Fibroblast of skin of scalp (primary cell): ENCODE measurements around the gene GARIN1A. TPM values are rescaled to one million over a fixed set of nuclear protein-coding genes. Genes with fewer than 3 reads are reported as not detected.
A peak's percentile ranks its signal among the peaks of the same experiment; 100 is the strongest.
"Not testable (repeated sequence)": the region's sequence is repeated elsewhere in the genome, so short reads cannot be mapped to it uniquely, and the experiment has no call there.

ENCODE experiments used
- DNase-seq: peaks from one replicate; pipeline ENCODE4 v3.0.0-alpha.2; 2013
- polyA plus RNA-seq, 2 experiments: library from polyadenylated mRNA; unstranded; fragments of 120-200 nt; gene quantifications; one replicate each; pipeline ENCODE4 v1.2.1, GENCODE V29; 2013; ENCODE audit not compliant: insufficient read length in 2 of 2

Gene GARIN1A
- polyA plus RNA-seq (2013, experiment 1 of 2; ENCODE audit: insufficient read length), result 0.87 TPM
- polyA plus RNA-seq (2013, experiment 2 of 2; ENCODE audit: insufficient read length), result 1.4 TPM

DNA sequence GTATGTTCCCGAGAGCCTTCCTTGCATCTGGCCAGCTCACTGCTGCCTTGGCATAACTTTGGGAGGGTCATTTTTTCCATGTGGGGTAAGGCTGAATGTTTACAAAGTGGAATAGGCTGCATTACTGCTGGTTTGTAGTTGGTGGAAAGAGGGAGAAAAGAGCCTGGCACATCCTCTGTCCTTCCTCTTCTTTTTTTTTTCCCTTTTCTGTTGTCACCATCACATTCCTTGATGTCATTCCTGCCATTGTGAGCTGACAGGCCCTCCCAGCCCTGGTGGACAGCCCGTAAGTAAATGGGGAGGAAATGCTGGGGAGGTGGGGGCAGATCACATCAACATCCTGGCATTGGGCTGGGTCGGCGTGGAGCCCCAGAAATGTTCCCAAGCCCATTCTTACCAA, at the start of gene GARIN1A:
TSS of gene GARIN1A (plus strand) at position 301 of the 400 bp plus-strand sequence. CDS start 106 bp downstream, outside the sequence.
- no peak for DNase-seq

DNA sequence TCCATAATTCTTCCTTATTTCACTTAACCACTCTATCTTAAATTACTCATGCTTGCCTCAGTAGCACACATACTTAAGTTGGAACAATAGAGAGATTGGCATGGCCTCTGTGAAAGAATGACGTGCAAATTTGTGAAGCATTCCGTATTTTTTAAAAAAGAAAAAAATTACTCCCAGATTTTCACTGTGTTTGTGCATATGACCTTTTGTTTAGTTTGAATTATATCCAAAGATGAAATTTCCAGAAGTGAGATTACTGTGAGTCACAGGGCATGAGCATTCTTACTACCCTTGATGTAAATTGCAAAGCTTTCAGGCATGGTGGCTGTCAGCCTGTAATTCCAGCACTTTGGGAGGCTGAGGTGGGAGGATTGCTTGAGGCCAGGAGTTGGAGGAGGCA, 45.0 kb upstream of the GARIN1A start:
- DNase-seq, result peak; percentile 11

DNA sequence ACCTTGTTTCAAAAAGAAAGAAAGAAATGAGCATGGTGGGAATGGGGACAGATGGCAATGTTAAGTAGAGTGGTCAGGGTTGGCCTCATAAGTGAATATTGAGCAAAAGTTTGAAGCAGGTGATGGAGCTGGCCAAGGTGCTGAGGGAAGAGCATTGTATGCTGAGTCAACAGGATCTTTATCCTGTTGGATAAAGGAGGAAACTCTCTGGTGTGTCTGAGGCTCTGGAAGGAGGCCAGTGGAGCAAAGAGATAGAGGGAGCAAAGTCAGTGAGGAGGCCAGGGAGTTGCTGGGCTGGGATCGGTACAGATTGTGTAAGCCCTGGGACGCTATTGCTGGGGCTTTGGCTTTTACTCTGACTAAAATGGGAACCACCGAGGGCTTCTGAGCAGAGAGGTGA, 38.2 kb upstream of the GARIN1A start:
- DNase-seq, result not testable (repeated sequence)

DNA sequence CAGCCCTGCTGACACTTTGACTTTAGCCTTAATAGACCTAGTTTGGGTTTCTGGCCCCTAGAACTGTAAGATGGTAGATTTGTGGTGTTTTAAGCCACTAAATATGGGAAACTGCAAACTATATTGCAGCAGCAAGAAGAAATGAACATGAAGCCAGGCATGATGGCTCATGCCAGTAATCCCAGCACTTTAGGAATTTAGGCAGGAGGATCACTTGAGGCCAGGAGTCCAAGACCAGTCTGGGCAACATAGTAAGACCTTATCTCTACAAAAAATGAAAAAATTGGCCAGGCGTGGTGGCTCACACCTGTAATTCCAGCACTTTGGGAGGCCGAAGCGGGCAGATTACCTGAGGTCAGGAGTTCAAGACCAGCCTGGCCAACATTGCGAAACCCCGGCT, 26.9 kb upstream of the GARIN1A start:
- not testable (repeated sequence) for DNase-seq

DNA sequence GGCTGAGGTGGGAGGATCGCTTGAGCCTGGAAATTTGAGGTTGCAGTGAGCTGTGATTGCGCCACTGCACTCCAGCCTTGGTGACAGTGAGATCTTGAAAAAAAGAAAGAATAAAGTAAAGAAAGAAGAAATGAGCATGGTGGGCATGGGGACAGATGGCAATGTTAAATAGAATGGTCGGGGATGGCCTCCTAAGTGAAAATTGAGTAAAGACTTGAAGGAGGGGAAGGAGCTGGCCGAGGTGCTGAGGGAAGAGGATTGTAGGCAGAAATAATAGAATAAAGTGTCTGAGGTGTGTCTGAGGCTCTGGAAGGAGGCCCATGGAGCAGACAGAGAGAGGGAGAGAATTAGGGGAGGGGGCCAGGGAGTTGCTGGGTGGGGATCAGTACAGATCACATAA, 26.2 kb upstream of the GARIN1A start:
- DNase-seq, result not testable (repeated sequence)

DNA sequence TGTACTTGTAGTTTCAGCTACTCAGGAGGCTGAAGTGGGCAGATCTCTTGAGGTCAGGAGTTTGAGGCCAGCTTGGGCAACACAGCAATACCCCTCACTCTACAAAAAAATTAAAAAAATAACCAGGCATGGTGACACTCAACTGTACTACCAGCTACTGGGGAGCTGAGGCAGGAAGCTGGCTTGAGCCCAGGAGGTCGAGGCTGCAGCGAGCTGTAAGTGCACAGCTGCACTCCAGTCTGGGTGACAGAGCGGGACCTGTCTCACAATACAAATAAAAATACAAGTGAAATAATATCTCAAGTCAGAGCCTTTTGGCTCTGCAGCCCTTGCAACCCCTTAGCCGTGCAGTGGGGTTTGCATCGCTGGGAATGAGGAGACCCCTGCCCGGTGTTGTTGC, 25.2 kb upstream of the GARIN1A start:
- not testable (repeated sequence) for DNase-seq

DNA sequence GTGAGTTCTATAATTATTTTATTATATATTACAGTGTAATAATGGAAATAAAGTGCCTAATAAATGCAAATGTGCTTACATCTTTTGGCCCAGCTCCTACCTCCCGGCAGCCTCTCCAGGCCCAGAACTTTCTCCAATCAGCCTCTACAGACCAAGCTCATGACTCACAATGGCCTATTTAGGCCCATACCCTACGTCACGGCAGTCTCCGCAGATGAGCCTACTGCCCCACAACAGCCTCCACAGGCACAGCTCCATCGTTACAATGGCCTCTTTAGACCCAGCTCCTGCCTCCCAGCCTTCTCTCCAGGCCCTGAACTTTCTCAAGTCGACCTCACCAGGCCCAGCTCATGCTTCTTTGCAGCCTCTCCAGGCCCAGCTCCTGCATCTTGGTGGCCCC, 21.0 kb upstream of the GARIN1A start:
- not testable (repeated sequence) for DNase-seq

DNA sequence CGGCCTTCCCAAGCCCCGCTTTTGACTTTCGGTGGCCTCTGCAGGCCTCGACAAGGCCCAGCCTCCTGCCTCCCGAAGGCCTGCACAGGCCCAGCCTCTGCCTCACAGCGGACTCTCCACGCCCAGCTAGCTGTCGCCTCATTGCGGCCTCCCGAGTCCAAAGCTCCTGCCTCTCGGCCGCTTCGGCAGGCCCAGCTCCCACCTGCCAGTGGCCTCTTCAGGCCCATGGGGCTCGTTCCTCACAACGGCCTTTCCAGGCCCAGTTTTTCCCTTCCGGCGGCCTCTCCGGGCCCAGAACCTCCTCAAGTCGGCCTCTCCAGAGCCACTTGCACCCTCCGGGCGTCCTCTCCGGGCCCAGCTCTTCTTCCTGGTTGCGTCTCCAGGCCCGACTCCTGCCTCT, 19.5 kb upstream of the GARIN1A start:
- not testable (repeated sequence) for DNase-seq

DNA sequence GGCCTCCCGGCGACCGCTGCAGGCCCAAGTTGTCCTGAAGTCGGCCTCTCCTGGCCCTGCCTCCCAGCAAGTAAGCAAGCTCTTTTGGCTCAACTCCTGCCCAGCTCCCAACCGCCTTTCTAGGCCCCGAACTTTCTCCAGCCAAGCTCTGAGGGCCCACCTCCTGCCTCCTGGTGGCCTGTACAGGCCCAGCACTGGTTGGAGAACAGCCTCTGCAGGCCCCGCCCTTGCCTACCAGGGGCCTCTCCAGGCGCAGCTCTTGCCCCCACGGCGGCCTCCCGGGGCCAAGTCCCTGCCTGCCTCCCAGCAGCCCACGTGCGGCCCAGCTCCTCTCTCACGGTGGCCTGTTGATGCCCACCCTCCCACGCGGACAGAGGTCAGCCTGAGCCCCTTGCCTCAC, 18.9 kb upstream of the GARIN1A start:
- DNase-seq, result not testable (repeated sequence)

DNA sequence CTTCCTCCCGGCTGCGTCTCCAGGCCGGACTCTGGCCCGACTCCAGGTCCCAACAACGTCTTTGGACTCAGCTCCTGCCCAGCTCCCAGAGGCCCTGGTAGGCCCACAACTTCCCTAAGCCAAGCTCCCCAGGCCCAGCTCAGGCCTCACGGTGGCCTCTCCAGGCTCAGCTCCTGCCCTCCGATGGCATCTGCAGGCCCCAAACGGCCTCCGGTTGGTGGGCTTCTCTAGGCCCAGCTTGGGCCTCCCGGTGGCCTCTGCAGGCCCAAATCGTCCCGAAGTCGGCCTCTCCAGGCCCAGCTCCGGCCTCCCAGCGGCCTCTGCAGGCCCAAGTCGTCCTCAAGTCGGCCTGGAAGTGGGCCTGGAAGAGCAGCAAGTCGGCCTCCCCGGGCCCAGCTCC, 18.0 kb upstream of the GARIN1A start:
- DNase-seq, result not testable (repeated sequence)

DNA sequence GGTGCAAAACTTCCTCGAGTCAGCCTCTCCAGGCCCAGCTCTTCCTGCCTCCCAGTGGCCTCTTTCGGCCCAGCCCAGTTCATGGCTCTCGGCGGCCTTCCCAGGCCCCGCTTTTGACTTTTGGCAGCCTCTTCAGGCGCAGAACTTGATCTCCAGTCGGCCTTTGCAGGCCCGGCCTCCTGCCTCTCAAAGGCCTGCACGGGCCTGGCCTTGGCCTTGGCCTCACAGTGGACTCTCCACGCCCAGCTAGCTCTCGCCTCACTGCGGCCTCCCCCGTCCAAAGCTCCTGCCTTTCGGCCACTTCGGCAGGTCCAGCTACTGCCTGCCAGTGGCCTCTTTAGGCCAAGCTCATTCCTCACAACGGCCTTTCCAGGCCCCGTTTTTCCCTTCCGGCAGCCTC, 17.6 kb upstream of the GARIN1A start:
- DNase-seq, result not testable (repeated sequence)

DNA sequence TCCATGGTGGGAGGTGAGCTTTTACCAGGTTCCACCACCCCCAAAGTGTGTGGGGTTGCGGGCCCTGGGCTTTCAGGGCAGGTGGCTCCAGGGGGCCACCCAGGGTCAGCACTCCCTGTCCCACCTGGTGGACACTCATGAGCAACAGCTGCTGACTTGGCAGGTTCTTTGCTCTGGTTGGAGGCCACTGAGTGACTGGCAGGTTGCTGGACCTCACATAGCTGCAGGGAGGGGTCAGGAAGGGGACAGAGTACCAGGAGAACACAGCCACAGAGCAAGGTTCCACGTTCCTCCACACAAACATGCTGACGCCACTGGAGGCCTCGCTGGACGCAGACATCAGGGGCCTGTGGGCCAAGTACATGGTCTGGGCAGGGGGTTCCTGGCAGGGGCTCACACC, 13.7 kb upstream of the GARIN1A start:
- not testable (repeated sequence) for DNase-seq

DNA sequence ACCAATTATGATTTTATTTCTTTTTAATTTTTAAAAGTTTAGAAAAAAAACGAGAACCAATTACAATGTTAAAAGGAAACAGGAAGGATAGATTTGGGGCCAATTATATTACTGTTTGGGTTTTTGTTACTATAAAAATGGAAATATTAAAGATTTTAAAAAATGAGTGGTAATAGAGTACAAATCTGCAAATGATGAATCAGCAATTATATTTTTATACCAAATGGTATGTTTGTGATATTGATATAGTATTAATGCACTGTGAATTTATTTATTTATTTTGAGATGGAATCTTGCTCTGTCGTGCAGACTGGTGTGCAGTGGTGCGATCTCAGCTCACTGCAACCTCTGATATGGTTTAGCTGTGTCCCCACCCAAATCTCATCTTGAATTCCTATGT, 11.5 kb upstream of the GARIN1A start:
- DNase-seq, result no peak

DNA sequence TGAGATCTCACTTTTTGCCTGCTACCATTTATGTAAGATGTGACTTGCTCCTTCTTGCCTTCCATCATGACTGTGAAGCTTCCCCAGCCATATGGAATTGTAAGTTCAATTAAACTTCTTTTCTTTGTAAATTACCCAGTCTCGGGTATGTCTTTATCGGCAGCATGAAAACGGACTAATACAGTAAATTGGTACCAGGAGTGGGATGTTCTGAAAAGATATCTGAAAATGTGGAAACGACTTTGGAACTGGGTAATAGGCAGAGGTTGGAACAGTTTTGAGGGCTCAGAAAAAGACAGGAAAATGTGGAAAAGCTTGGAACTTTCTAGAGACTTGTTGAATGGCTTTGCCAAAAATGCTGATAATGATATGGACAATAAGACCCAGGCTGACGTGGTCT, 10.6 kb upstream of the GARIN1A start:
- no peak for DNase-seq

DNA sequence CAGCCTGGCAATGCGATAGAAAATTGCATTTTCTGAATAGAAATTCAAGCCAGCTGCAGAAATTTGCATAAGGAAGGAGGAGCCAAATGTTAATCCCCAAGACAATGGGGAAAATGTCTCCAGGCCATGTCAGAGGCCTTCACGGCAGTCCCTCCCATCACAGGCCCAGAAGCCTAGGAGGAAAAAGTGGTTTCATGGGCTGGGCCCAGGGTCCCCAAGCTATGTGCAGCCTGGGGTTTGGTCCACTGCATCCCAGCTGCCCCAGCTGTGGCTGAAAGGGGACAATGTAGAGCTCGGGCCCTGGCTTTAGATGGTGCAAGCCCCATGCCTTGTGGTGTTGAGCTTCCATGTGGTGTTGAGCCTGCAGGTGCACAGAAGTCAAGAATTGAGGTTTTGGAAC, 10.0 kb upstream of the GARIN1A start:
- DNase-seq, result no peak

DNA sequence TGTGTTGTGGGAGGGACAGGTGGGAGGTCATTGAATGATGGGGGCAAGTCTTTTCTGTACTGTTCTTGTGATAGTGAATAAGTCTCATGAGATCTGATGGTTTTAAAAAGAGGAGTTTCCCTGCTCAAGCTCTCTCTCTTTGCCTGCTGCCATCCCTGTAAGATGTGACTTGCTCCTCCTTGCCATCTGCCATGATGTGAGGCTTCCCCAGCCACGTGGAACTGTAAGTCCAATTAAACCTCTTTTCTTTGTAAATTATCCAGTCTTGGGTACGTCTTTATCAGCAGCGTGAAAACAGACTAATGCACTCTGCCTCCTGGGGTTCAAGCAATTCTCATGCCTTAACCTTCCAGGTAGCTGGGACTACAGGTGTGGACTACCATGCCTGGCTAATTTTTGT, 8.9 kb upstream of the GARIN1A start:
- not testable (repeated sequence) for DNase-seq

DNA sequence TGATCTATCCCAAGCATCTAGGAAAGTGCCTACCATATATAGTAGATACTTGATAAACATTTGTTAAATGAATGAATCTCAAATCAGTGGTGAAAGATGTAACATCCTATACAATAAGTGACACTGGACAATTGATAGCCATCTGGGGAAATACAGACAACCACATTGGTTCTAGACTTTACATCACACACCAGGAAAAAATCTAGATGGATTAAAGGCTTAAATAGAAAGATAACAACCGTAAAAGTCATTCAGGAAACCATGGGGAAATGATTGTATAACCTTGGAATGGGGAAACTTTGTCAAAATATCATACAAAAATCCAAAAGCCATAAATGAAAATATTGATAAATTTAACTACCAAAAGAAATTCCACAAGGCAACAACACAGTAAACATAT, 7.0 kb upstream of the GARIN1A start:
- DNase-seq, result no peak

DNA sequence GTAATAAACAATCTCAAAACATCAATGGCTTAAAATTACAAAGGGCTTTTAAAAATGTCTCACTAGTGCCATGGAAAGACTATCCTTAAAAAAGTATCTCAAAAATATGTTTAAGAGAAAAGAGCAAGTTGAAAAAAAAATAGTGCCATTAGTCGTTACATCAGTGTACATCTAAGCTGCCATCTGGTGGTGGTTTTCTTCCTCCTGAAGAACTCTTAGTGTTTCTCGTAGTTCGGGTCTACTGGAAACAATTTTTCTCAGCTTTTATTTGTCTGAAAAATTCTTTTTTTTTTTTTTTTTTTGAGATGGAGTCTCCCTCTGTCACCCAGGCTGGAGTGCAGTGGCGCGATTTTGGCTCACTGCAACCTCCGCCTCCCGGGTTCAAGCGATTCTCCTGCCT, 5.9 kb upstream of the GARIN1A start:
- DNase-seq, result peak; percentile 31

DNA sequence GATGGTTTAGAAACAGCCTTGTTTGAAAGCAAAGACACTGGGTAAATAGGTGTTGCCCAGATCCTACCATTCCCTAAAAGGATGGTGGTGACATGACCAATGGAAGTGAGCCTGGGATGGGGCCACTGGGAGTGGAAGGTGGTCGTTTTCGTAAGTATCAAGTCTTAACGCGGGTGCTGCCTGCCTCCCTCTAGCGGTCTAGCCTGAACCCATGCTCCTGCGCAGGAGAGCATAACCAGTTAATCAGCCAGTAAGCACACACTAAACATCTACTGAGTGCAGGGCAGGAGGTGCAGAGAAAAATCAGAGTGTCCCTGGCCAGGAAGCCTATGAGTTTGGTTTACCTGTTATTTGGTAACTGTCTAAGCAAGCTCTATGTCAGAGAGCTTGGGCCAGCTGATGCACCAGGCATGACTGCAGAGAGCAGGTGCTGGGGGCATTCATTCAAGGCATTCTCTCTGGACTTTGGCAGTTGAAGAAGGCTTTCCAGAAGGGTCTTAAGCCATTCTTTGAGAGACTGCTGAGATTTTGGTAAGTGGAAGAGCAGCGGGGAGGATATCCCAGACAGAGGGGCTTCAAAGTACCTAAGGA, 930 bp downstream of the GARIN1A start:
- DNase-seq, result peak; percentile 20

DNA sequence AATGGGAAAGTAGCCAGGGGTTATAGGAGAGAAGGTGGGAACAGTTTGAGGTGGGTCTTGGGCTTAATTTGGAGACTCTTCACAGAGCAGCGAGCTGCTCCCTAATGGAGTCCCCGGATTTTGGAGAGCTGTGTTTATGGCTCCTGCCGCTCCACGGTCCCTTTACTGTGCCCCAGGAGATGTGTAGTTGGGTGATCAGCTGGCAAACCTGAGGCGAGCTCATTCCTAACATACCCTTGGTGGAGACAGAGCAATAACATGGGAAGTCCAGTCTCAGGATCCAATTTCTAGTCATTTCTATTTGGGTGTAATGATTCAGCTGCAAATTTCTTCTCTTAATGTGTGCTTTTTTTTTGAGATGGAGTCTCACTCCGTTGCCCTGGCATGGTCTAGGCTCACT, 1.5 kb downstream of the GARIN1A start:
- DNase-seq, result no peak

DNA sequence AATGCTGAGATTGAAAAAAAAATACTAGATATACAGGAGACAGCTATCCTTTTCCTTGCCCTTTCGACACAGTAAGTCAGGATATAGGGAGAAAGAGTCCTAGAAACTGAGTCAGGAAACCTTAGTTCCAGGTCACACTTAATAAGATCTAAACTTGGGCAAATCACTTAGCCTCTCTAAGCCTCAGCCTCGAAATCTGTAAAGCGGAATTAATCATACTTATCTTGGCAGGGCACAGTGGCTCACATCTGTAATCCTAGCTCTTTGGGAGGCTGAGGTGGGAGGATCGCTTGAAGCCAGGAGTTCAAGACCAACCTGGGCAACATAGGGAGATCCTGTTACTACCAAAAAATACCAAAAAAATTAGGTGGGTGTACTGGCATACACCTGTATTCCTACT, 4.6 kb downstream of the GARIN1A start:
- DNase-seq, result no peak

DNA sequence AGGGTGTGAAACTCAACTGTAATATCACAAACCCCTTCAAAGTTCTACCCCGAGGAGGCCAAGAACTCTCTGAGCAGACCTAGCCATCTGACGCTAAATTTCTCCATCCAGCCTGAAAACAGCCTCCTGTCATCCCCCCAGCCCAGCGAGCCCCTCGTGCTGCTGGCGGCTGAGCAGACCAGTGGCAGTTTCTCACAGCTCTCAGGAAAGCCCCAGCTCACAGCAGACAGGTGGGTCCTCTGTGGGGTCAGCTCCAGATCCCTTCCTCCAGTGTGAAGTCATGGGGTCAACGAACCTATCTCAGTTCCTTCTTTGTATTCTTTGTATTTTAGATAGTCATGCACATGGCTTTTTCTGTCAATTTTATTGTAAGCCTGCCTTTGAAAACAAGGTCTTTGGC, 7.8 kb downstream of the GARIN1A start:
- DNase-seq, result no peak

DNA sequence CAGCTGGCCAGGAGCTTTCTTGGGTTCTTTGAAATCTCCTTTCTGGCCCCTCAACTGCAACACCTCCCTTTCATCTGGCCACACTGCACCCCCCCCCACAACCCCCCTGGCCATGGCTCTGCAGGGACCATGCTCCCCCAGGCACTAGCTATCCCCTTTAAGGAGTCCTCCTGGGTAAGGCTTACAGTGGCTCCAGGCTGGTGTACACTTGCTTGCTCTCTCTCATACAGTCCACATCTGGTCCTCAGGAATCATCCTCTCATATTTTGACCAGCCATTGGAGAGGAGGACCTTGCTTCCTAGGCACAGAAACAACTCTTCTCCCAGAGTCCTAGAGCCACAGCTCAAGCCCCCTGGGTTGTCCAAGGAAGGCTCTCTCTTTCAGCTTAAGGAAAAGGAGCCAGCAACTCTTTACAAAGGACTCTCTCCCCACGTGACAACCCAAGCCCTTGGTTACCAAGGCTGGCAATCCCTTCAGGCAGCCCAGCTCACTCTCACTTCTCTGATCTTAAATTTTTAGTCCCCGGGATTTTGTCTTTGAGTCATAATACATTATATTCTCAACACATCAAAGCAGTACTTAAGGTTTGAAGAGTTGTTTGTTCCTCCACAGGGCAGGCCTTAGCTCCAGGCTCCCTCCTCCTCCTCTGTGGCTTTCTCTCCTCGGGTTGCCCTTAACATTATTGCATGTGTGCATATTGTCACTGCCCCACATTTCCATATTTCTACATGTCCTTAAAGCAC, 9.9 kb downstream of the GARIN1A start:
- DNase-seq, result no peak

DNA sequence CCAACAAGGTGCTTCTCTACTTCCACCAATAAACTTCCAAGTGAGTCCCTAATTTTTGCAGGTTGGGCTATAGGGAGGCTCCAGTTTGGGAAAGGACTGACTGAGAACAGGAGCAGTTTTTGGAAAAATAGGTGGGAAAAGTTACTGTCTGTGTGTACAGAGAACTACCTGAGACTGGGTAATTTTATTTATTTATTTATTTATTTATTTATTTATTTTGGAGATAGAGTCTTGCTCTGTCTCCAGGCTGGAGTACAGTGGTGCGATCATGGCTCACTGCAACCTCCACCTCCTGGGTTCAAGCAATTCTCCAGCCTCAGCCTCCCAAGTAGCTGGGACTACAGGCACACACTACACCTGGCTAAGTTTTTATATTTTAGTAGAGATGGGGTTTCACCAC, 11.2 kb downstream of the GARIN1A start:
- DNase-seq, result not testable (repeated sequence)
